ENCODE data around the gene DHX57.
"Not testable (repeated sequence)": the region's sequence is repeated elsewhere in the genome, so short reads cannot be mapped to it uniquely, and the experiment has no call there.

DHX57 gene

GRCh38 chr2:38755891-38756290 lies 119.8 kb downstream of the DHX57 start:
- DNase-seq (ENCODE audit: extremely low spot score, insufficient read length, low read depth); FAIRE-seq: not testable (repeated sequence)

- no peak for DNase-seq (ENCODE audit: extremely low spot score, insufficient read length, low read depth)
- FAIRE-seq: no peak
Measured at GRCh38 chr2:38754506-38754905, 121.2 kb downstream of the DHX57 start.

GRCh38 chr2:38754049-38754448 lies 121.7 kb downstream of the DHX57 start:
- FAIRE-seq: peak; percentile 29

DNA sequence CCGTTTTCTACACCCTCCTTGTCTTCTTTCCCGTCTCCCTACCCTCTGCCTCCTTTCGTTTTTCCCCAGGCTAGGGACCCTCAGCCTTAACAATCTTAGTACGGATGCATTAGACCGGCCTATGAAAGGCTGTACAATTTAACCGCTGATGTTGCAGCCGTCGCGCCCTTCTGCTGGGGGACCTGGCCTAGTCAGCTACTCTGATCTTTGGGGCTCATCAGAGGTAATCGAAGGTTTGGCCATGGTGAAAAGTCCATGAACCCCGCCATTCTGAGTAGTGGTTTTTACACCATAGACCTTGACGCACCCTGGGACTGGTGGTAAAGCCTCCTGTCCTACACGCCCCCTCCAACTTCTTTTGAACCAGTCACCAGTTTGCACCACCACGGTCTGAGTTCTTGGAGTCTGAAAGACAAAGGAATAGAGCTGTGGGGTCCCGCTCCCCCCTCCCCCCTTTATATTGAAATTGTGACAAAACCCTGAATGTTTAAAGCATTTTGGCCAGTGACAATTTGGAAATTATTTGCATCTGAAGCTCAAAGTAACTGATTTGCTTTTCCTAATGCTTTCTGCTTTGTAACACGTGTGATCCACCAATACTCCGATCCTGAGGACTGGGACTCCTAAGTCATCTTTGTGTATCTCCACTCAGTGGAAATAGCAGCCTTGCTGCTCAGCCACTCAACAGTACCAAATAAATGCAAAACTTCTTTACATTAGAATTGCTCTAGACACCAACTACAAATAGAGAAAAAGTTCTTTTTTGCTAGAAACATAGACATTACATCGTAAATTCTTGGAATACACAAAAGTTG lies 123.9 kb downstream of the DHX57 start:
- peak; percentile 29 for FAIRE-seq

More at GRCh38 chr2:38754049-38754448, 121.7 kb downstream of the DHX57 start:
- DNase-seq (ENCODE audit: extremely low spot score, insufficient read length, low read depth): no peak

DNA sequence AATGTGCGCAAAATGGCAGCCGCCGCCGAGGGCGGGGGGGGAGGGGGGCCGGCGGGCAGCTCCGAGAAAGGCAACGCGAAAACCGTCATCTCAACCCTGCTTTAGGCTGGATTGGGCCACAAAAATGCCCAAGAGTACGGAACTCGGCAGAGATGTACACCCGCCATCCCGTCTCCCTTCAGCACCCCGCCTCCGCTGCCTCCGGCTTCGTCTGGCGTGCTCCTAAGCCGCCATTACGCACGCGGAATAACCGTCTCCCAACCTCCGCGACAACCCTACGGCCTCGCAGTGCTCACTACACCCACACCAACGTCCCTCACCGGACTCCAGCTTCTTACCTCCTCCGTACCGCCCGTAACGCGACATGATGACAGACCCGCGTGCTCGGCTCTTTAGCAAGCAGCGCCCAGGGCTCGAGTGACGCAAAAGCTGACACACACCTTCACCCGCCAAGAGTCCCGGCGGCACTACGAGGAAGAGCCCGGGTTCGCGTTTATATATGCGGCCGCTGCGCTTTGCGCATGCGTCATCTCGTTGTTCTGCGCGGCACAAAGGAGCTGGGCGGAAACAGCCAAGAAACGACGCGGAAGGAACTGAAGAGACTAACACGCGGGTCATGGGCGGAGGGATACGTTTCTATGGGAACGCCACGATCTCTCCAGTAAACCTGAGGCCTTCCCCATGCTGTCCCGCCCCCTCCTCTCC lies 124.7 kb downstream of the DHX57 start, which contains the start of gene SRSF7:
Gene SRSF7, minus strand, starts transcription at position 471 of the 705 bp plus-strand sequence. Its CDS starts 105 bp downstream, at position 366.
- FAIRE-seq: peak; percentile 98
- peak; percentile 89 for DNase-seq (ENCODE audit: extremely low spot score, insufficient read length, low read depth)

More for the DNA sequence above, 123.9 kb downstream of the DHX57 start:
- no peak for DNase-seq (ENCODE audit: extremely low spot score, insufficient read length, low read depth)

DNA sequence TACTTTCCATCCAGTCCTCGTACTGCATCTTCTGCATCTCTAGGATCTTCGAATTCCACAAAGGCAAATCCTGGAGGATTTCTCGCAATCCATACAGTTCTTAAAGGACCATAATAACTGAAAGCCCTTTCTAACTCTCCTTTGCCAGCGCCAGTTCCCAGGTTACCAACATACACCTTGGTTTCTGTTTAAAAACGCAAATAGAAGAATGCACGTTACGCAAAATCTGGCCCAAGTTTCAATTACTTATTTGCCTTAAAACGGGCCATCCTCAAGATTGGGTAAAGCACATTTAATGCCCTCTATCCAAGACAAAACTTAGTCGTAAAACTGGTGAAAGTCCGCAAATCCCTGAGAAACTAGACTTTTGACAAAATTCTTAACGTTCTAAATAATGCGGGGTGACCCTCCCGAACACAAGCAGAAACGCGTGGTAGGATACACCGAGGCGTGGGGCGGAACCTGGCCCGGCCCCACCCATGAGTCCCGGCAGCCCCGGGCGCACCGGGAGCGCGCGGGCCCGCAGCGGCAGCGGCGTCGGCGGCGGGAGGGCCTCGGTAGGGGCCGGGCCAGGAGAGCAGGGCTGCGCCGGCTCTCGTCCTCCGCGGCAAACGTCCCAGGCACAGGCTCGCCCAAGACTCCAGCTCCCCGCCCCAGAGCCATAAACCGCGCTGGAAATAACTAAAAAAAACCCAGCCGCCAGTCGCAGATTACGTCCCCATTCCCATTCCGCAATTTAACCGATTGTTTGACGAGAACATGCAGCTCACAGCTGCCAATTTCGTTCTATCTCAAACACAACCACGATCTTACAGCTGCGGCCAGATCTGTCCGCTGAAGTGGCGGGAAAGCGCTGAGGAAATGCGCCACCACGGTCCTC lies 125.5 kb downstream of the DHX57 start:
- peak; percentile 45 for FAIRE-seq
- DNase-seq (ENCODE audit: extremely low spot score, insufficient read length, low read depth): no peak

GRCh38 chr2:38748943-38749804 lies 126.6 kb downstream of the DHX57 start:
- DNase-seq (ENCODE audit: extremely low spot score, insufficient read length, low read depth) (no peak), FAIRE-seq (no peak)

DNA sequence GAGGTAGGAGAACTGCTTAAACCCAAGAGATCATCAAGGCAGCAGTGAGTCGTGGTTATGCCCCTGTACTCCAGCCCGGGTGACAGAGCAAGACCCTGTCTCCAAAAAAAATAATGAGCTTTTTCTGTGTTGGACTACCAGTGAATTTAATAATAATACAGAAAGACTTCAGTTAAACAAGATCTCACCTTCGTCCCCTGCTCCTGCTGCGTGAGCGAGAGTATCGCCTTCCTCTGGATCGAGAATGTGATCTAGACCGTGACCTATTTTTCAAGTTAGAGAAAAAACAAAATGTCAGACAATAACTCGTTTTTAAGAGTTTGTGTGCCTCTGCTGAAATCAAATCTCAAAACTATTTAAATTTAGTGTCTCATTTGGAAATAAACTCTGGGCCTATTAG lies 127.3 kb downstream of the DHX57 start:
- FAIRE-seq: no peak
- no peak for DNase-seq (ENCODE audit: extremely low spot score, insufficient read length, low read depth)

- no peak for DNase-seq (ENCODE audit: extremely low spot score, insufficient read length, low read depth)
- FAIRE-seq: no peak
Measured at GRCh38 chr2:38747819-38748218, 127.9 kb downstream of the DHX57 start.

All from GM18507 (cell line).